GM21423 (cell line): Measurements from ENCODE around the gene KIF17.

Source experiments
- ATAC-seq: cut with Tn5 transposase; IDR thresholded peaks from one replicate; pipeline ENCODE4 v1.9.1; 2021; ENCODE audit warnings: mild to moderate bottlenecking, moderate library complexity; ENCODE audit not compliant: unreplicated experiment

Gene KIF17

GRCh38 chr1:20632386-20632785, 85.4 kb downstream of the KIF17 start:
- no peak for ATAC-seq

- ATAC-seq = no peak
Measured at GRCh38 chr1:20630729-20631128, 87.1 kb downstream of the KIF17 start.

GRCh38 chr1:20626524-20626923, 91.3 kb downstream of the KIF17 start:
- no peak for ATAC-seq

DNA sequence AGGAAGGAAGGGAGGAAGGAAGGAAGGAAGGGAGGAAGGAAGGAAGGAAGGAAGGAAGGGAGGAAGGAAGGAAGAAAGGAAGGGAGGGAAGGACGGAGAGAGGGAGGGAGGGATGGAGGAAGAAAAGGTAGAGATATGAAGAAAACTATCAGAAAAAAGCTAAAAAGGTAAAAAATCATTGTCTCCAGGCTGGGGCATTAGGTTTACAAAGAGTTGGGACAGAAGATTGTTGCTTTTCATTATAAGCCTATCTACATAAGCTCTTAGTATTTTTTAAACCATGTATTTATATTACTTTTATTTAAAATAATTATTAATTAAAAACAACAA, 91.7 kb downstream of the KIF17 start:
- ATAC-seq = no peak

- no peak for ATAC-seq
Measured at GRCh38 chr1:20625176-20626097, 92.4 kb downstream of the KIF17 start.

- no peak for ATAC-seq
Measured at GRCh38 chr1:20624709-20625108, 93.1 kb downstream of the KIF17 start.

DNA sequence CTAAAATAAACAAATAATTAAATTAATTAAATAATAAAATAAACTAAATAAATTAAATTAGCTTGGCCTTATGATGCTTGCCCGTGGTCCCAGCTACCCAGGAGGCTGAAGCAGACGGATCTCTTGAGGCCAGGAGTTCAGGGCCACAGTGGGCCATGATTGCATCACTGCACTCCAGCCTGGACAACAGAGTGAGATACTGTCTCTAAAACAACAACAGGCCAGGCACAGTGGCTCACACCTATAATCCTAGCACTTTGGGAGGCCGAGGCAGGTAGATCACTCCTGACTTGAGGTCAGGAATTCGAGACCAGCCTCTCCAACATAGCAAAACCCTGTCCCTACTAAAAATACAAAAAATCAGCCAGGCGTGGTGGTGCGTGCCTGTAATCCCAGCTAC, 96.8 kb downstream of the KIF17 start:
- no peak for ATAC-seq

DNA sequence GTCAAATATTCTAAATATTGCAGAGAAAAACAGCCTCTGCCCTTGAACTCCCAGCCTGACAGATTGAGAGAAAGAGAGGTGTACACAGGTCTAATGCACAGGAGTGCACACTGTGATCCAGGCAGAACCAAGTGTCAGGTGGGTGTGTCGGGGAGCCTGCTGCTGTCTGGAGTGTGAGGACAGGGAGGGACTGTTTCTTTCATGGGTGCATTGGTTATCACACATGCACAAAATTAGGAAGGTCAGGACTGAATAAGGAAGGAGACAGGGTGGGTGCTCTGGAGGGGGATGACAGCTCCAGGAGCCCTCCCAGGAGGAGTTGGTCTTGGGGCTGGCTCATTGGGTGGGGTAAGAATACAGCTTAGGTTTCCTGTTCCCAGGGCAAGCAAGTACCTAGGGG, 97.8 kb downstream of the KIF17 start:
- ATAC-seq = no peak

GRCh38 chr1:20618550-20618949, 99.3 kb downstream of the KIF17 start:
- ATAC-seq = no peak

GRCh38 chr1:20616847-20617487, 100.8 kb downstream of the KIF17 start:
- no peak for ATAC-seq

DNA sequence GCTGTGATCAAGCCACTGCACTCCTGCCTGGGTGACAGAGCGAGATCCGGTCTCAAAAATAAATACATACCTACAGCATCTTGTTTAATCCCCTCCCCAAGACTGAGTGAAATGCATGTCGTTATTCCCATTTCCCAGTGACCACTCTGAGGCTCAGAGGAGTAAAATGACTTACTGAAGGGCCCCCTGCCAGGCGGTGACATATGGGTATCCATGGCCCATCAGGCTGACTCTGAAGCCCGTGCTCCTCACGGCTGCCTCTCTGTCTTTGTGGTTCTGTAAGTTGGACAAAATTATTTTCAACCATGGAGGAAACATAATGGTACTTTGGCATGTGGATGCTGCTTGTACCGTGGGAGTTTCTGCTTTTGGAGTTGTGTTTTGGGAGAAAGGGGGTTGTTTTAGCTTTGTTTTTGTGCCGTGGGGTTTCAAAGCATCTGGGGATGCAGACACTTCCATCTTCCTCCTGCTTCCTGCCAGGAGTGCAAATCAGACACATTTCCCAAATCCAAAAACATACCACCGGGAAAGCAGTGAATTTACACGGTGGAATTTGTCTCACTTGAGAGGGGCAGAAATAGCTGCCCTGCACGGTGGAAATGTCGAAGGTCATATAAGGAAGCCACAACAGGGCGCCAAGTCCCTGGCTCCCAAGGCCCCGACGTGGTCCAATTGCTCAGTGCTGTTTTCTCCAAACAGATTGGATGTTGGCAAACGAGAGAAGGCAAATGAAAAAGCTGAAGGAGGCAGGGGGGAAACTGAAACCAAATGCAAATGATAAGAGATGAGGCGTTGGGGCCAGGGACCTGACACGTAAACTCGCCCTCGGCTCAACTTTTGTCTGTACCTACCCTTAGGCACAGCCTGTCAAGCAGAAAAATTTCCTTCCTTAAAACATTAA, 101.6 kb downstream of the KIF17 start:
- ATAC-seq = no peak

DNA sequence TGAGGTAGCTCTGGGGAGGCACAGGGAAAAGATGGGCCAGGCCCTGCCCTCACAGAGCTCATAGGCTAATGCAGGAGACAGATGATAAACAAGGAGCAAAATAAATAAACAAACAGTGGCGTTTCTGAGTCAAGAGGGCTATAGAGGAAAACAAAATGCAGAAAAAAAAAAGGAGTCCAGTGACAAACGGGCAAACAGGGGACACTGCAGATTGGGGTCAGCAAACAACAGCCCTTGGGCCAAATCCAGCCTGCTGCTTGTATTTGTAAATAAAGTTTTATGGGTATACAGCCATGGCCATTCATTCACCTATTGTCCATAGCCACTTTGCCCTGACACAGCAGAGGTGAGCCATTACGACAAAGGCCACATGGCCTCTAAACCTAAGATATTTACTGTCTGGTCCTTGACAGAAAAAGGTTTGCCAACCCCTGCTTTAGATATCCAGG, 103.7 kb downstream of the KIF17 start:
- ATAC-seq = no peak
